ENCODE measurements around the gene NHLRC2. TPM values are rescaled to one million over a fixed set of nuclear protein-coding genes. Genes with fewer than 3 reads are reported as not detected.

The NHLRC2 gene

DNA sequence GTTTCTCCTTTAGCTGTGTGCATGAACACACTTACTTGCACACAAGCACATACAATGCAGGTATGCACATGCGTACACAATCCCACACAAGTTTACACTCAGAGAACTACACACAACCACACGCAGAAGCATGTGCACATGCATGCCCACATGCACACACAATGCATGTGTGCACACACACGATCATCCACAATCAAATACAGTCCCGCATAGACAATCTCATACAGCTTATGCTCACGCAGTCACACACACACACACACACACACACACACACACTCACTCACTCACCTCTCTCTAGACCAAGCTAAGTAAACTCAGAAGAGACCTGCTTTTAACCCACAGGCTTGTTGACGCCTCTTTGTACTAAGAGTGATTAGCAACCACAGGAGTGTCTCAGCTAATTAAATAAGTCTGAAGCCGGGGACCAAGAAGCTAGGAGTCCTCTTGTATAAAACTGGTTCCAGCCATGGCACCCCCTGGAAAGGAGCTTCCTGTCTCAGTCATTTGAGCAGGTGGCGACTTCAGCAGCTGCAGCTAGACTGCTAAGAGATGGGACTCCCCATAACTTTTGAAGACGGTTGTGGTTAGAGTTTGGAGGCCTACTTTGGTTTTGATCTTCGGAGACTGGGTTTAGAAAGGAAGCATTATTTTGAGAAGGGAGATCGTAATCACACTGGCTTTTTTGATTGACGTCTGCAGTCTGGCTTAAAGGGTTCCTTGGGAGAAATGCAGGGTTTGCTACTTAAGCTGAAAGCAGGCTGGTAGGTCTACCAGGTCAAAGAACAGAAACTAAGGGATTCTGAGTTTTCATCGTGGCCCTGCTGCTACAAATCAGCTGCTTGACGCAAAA lies 106.9 kb downstream of the NHLRC2 start:
- H3K4me3 ChIP-seq (ENCODE audit: low read length): no peak overlapping the region
- peaks cover 32% of the 10 kb centered on the region for H3K4me1 ChIP-seq (ENCODE audit: control insufficient read depth, insufficient read depth, low read length)
- H3K4me2 ChIP-seq (ENCODE audit: low read length): no peak overlapping the region

DNA sequence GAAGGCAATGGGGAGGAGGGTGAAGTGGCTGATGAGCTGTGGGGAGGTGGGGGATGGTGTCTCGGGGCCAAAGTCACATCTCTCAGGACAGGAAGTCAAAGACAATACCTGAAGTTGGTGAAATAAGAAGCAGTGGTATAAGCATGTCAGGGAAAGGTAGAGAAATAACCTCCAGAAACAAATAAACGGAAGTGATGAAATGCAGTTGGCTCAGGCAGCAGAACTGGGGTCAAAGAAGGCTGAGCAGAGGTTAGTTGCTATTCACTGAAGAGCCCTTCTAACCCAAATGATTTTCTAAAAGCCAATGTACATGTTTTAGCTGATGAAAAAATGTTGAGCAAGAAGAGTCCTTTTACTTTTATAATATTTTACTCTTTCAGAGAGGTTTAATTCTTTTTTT lies 110.6 kb downstream of the NHLRC2 start:
- Histone ChIP-seq H3K9ac (ENCODE audit: low read depth, low read length) (no peak overlapping the region), H3K27me3 (ENCODE audit: control insufficient read depth, insufficient read depth, low read length) (peaks cover 6% of the 10 kb centered on the region), H3K4me2 (ENCODE audit: low read length) (no peak overlapping the region), H3K36me3 (ENCODE audit: insufficient read depth, low read length) (no peaks in the 10 kb centered on the region), H3K9me3 (replicated peaks; ENCODE audit: low read length) (no peaks in the 10 kb centered on the region), H3K4me3 (ENCODE audit: low read length) (no peak overlapping the region), H3K4me1 (ENCODE audit: control insufficient read depth, insufficient read depth, low read length) (no peaks in the 10 kb centered on the region)

More for the DNA sequence above, 106.9 kb downstream of the NHLRC2 start:
- no peak overlapping the region for H3K9ac ChIP-seq (ENCODE audit: low read depth, low read length)
- peaks cover 2% of the 10 kb centered on the region for H3K27me3 ChIP-seq (ENCODE audit: control insufficient read depth, insufficient read depth, low read length)
- H3K36me3 ChIP-seq (ENCODE audit: insufficient read depth, low read length): no peaks in the 10 kb centered on the region
- no peaks in the 10 kb centered on the region for H3K9me3 ChIP-seq (replicated peaks; ENCODE audit: low read length)

DNA sequence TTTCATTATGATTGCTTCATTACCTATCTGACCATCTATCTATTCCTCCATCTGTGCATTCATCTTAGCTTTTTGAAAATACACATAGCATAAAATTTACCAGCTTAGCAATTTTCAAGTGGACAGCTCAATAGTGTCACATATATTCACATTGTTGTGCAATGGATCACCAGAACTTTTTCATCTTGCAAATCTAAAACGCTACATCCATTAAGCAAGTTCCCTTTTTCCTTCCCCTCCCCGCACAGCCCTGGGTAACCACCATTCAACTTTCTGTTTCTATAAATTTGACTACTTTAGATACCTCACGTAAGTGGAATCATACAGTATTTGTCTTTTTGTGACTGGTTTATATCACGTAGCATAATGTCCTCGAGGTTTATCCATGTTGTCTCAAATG lies 111.2 kb downstream of the NHLRC2 start:
- no peak overlapping the region for H3K4me2 ChIP-seq (ENCODE audit: low read length)
- peaks cover 6% of the 10 kb centered on the region for H3K27me3 ChIP-seq (ENCODE audit: control insufficient read depth, insufficient read depth, low read length)
- H3K9ac ChIP-seq (ENCODE audit: low read depth, low read length): no peak overlapping the region
- H3K4me1 ChIP-seq (ENCODE audit: control insufficient read depth, insufficient read depth, low read length): no peaks in the 10 kb centered on the region
- no peak overlapping the region for H3K4me3 ChIP-seq (ENCODE audit: low read length)
- no peaks in the 10 kb centered on the region for H3K9me3 ChIP-seq (replicated peaks; ENCODE audit: low read length)
- H3K36me3 ChIP-seq (ENCODE audit: insufficient read depth, low read length): no peaks in the 10 kb centered on the region

Small RNA genes lying within 50 kb of the gene (small RNA-seq; reads per million reads assigned to genes)
- gene RF00560: not detected

Measured in skeletal muscle satellite cell (primary cell).